Fibroblast of pulmonary artery (primary cell): Measurements from ENCODE around the gene GRIN2A.

Experiments used
- DNase-seq: peaks from one replicate; pipeline ENCODE4 v3.0.0-alpha.2; 2010; ENCODE audit warnings: low read depth
- H3K4me3 ChIP-seq: replicated peaks from 2 replicates; pipeline ENCODE4 v1.5.1; 2011; ENCODE audit warnings: low read depth, mild to moderate bottlenecking, control low read depth, low read length, moderate library complexity
- TF ChIP-seq, protein P1 (sequence below): IDR thresholded peaks from 2 replicates; pipeline ENCODE4 v1.5.1; 2011; ENCODE audit warnings: mild to moderate bottlenecking, control low read depth, low read length, inconsistent platforms; ENCODE audit errors: missing control alignments

The GRIN2A gene

DNA sequence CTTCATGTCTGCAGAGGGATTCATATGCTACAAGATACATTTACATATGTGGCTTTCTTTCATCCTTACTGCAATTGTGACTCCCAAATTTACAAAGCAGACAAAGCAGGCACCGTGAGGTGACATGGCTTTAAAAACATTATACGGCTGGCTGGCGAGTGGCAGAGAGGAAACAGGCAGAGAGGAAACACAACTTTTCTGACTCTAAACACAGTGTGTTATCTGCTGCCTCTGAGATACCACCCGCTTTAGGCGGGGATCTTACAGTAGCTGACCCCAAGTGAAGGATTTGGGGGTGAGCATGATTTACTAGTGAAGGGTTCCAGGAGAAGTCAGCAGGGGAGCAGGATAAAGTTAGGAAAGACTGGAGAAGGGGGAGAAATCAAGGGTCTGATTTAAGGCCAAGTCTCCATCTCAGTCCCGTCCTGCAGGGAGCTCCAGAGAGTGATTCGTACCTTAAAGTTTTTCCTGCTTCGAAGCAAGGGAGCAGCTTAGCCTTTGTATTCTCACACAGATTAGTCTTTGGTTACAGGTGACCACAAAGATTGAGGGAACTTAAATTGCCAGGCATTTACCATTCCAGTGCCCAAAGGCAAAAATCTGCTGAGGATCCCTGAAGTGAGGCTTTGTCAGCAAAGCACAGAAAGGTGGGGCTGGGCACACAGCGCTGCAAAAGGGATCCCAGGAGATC lies 355.0 kb downstream of the GRIN2A start:
- no peak for DNase-seq
- TF ChIP-seq, protein P1, sequence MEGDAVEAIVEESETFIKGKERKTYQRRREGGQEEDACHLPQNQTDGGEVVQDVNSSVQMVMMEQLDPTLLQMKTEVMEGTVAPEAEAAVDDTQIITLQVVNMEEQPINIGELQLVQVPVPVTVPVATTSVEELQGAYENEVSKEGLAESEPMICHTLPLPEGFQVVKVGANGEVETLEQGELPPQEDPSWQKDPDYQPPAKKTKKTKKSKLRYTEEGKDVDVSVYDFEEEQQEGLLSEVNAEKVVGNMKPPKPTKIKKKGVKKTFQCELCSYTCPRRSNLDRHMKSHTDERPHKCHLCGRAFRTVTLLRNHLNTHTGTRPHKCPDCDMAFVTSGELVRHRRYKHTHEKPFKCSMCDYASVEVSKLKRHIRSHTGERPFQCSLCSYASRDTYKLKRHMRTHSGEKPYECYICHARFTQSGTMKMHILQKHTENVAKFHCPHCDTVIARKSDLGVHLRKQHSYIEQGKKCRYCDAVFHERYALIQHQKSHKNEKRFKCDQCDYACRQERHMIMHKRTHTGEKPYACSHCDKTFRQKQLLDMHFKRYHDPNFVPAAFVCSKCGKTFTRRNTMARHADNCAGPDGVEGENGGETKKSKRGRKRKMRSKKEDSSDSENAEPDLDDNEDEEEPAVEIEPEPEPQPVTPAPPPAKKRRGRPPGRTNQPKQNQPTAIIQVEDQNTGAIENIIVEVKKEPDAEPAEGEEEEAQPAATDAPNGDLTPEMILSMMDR, result no peak

DNA sequence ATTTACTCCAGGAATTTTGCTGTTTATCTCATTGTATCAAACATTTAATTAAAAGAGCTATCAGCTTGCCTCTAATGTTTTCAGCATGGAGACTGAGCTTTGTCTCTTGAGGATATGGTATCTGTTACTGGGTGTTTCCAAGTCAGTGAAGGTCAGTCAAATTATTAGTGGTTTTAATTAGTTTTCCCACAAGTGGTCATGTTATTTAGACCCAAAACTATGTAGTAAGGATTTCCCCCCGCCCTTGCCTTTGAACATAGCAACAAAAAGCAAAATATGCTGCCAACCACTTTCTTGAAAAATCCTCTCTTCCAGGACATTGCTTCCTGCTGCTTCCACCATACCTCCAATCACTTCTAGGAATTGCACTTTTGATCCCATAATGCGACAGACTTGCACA lies 355.6 kb downstream of the GRIN2A start:
- DNase-seq, result no peak
- no peak overlapping the region for H3K4me3 ChIP-seq
- TF ChIP-seq, protein P1, result no peak

More for the DNA sequence above, 355.0 kb downstream of the GRIN2A start:
- H3K4me3 ChIP-seq, result no peak overlapping the region

DNA sequence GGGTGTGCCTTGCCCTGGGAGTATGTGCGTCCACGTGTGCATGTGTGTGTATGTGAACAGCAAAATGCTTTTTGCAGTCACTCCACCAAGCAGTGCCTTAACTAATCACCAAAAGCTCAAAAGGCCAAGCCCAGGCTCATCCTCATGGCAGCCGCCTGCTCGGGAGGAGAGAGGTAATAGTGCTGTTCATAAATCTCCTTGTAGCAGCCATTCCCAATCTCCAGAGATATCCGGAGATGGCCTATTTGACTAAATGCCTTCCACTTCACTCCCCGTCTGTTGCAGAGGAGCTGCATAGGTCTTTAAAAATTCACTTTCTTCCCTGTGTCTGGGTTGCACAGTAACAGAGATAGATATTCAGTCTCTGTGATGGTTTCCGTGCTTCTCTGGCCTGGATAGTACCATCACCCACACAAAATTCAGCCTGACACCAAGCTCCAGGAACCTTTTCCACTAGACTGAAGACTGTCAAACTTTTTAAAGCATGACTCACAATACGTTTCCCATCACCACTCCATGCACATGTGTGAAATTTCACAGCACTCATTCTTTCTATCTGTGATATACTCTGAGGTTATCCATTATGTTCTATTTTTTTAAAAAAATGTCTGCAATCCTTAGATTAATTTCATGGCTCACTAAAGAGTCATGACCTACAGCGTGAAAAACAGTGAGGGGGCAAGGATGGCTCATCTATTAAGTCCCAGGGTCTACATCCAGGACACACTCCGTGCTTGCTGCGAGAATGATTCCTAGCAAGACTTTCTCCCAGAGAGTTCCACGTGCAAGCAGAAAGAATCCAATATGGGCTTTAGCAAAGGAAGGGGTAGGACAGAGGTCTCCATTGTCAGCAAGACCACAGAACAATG lies 357.8 kb downstream of the GRIN2A start:
- TF ChIP-seq, protein P1, result no peak
- no peak for DNase-seq
- H3K4me3 ChIP-seq, result no peak overlapping the region

DNA sequence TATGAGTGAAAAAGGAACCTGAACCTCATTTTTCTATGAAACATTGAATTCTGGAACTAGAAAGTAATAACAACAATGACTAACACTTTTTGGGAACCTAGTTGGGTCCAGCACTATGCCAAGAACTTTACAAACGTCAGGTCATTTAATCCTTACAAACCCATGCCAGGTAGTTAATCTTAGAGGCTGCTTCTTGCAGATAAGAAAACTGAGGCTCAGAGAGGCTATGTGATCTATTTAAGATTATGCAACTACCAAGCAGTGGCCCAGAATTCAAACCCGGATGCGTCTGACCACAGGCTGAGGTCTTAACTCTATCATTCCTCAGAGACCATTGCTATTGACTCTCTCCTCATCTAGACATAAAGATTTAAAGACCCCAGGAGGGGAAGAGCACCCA lies 358.7 kb downstream of the GRIN2A start:
- no peak for DNase-seq
- H3K4me3 ChIP-seq, result no peak overlapping the region
- TF ChIP-seq, protein P1, result no peak

DNA sequence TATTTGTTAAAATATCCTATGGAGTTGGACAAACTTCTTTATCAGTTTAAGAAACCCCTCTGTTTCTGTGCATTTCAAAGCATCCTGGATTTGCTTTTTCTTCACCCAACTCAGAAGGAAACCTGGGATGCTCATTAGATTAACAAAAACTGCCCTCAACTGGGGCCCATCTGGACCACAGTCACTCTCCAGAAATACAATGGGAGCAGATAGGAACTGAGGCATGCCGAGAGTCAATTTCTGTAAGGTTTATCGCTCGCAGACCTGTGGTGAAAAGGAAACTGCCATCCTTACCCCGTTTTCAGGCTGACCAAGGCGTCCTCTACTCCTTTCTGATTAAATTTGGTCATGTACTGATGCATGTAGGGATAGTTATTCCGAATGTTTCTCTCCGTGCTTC lies 360.3 kb downstream of the GRIN2A start:
- TF ChIP-seq, protein P1, result no peak
- no peak for DNase-seq
- H3K4me3 ChIP-seq, result no peak overlapping the region

DNA sequence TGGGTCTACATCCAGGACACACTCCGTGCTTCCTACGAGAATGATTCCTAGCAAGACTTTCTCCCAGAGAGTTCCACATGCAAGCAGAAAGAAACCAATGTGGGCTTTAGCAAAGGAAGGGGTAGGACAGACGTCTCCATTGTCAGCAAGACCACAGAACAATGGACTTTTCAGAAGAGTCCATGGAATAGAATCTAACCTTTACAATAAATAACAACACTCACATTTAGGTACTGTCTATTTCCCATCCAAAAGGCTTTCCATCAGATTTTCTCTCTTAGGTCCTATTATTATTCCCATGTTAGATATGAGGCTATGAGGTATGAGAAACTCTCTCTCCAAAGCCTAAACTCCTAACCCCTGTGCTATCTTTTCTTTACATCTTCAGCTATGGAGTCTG lies 360.9 kb downstream of the GRIN2A start:
- no peak overlapping the region for H3K4me3 ChIP-seq
- TF ChIP-seq, protein P1, result no peak
- DNase-seq, result no peak
